Sigmoid colon (tissue), 4 donors: ENCODE results near the gene CNTN1.

ENCODE experiments used
- CTCF ChIP-seq, 4 experiments: fragments of 450-650 bp in 3 of 4; fragments of 200-600 bp in 1 of 4; IDR thresholded peaks; one replicate each; pipeline ENCODE4 v1.5.1; 2016 to 2019; ENCODE audit warnings: antibody characterized with exemption in 4 of 4, mild to moderate bottlenecking in 3 of 4, moderate library complexity in 2 of 4
- EP300 ChIP-seq, 4 donors: sonication (generic); formaldehyde crosslinking; IDR thresholded peaks; one replicate each; pipeline ENCODE4 v1.6.1; 2017; ENCODE audit warnings: antibody characterized with exemption in 4 of 4
- POLR2A ChIP-seq, 2 donors: fragments of 450-650 bp; IDR thresholded peaks; one replicate each; pipeline ENCODE4 v1.6.1; 2016; ENCODE audit warnings: antibody characterized with exemption in 2 of 2, mild to moderate bottlenecking in 2 of 2, moderate library complexity in 2 of 2
- POLR2AphosphoS5 ChIP-seq, 4 donors: sonication (generic); formaldehyde crosslinking; IDR thresholded peaks; one replicate each; pipeline ENCODE4 v1.6.1; 2017; ENCODE audit warnings: antibody characterized with exemption in 4 of 4

GRCh38 chr12:40889329-40889728 is 197.1 kb downstream of the CNTN1 start:
- no peak for TF ChIP-seq CTCF (IDR thresholded peaks at IDR 0.05)
- TF ChIP-seq POLR2AphosphoS5 (IDR thresholded peaks at IDR 0.05), result no peak
- TF ChIP-seq EP300 (IDR thresholded peaks at IDR 0.05), result no peak
- no peak for TF ChIP-seq POLR2A (IDR thresholded peaks at IDR 0.05)
